ENCODE measurements around the gene C5.

The C5 gene

DNA sequence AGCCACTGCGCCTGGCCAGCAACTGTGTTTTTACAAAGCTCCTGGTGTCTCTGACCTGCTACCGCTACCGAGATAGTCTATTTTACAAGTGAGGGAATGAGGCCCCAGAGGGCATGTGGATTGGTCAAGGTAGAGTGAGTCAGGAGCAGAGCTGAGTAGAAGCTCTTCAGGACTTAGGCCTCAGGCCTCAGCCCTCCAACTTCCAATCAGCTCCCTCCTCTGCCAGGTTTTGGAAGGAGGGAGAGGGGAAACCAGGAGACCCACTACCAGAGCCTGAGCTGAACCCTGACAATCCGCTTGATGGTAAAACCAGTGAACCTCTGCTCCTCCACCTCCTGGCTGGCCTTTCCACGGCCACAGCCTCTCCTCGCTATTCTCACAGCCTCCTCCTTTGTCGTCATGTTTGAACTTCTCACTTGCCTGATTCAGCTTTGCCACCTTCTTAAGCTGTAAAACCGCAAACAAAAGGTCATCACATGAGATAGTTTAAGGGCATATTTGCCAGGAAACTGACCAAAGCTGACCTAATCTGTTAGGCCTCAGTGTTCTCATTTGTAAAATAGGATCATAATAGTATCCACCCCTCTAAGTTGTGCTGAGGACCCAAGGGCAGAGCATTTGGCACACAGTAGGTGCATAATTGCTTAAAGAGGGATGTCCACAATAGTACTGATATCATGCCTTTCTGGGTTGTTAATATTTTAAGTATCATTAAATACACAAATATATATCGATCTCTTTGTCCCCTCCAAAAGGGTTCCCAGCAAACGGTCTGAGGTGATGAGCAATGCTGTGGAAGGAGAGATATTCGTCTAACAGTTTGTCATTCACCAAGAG, 125.2 kb downstream of the C5 start:
- no peak for DNase-seq (ENCODE audit: low read depth)

DNA sequence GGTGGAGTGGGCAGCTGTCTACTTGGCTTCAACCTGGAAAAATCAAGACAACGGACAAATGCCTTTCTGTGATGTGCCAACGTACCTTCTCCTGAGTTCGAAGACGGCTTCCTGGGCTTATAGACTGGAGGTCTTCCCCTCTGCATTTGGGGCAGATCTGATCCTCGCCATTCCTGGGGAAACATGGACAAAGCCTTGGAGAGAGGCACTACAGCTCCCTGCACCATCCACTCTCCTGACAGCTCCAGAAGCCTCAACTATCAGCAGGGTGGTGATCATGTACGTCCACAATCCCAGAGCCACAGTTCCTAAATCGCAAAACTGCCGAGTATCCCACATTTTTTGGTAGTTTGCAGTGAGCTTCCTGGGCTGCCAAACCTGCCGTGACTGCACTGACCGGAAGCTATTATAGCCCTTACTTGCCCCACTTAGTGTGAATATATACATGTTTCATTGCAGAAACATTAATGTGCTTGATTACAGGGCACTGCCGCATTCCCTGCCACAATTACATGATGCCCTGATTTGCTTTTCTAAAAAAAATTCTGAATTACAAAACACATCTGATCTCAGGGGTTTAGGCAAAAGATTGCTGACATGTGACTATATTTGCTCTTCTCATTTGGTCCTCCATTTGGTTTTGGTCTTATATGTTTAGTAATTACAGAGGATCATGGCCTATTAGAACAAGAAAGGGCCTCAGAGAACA, 126.3 kb downstream of the C5 start:
- DNase-seq (ENCODE audit: low read depth): no peak

DNA sequence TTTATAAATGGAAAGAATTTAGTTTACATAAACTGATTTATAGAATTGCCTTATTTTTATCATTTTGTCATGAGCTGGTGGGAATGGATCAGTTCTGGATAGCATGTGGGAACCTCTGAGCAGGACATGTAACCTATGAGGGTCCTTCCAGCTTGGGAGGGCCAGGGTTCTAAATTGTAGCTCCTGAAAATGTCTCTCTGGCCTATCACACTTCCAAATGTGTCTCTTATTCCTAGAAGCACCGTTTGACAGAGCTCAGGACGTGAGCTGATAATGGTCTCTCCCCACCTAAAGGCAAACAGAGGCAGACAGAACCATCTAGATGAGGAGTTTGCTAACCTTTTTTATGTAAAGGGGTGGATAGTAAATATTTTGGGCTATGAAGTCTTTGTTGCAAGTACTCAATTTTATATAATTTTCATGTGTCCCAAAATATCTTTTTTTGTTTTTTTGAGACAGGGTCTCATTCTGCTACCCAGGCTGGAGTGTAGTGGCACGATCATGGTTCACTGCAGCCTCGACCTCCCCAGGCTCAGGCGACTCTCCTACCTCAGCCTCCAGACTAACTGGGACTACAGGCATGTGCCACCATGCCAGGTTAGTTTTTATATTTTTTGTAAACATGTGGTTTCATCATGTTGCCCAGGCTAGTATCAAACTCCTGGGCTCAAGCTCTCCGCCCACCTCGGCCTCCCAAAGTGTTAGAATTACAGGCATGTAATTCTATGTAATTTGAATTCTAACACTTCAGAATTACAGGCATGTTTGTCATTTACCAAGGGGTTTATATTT, 127.5 kb downstream of the C5 start:
- DNase-seq (ENCODE audit: low read depth): no peak

DNA sequence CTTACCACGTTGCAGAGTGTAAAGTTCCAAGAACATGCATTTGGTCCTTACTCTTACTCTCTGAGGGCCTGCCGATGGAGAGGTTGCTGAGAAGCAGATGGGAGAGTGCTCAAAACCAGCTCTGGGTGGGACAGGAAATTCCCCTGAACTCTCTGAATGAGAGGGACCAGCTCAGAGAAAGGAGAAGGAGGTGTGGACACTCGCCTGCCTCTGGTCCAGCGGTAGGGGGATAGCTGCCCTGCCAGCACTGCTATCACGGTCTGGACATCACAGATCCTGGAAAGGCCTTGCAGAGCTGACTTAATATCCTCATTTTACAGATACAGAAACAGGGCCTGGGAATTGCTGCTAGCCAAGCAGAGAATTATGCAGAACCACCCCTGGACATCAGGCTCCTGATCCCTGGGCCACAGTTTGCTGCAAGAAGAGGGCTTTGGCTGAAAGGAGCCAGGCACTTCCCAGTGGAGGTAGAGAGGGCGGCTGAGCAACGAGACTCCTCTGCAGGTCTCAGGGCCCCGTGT, 128.4 kb downstream of the C5 start:
- no peak for DNase-seq (ENCODE audit: low read depth)

DNA sequence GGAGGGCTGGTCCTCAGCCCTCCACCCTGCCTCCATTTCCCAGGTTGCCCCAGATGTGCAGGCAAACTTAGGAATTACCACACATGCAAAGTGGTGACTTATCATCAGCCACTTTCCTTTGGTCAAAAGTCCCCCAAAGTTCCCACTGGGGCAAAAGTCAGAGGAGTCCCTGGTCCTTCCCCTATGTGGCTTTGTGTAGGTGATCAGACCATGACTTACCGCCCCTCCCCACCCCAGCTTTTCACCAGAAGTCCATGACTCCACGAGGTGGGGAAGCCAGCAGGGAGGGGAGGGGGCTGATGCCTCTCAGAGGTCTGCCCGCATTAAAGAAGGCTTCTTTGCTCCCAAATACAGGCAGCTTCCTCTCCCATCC, 129.3 kb downstream of the C5 start:
- DNase-seq (ENCODE audit: low read depth): no peak

DNA sequence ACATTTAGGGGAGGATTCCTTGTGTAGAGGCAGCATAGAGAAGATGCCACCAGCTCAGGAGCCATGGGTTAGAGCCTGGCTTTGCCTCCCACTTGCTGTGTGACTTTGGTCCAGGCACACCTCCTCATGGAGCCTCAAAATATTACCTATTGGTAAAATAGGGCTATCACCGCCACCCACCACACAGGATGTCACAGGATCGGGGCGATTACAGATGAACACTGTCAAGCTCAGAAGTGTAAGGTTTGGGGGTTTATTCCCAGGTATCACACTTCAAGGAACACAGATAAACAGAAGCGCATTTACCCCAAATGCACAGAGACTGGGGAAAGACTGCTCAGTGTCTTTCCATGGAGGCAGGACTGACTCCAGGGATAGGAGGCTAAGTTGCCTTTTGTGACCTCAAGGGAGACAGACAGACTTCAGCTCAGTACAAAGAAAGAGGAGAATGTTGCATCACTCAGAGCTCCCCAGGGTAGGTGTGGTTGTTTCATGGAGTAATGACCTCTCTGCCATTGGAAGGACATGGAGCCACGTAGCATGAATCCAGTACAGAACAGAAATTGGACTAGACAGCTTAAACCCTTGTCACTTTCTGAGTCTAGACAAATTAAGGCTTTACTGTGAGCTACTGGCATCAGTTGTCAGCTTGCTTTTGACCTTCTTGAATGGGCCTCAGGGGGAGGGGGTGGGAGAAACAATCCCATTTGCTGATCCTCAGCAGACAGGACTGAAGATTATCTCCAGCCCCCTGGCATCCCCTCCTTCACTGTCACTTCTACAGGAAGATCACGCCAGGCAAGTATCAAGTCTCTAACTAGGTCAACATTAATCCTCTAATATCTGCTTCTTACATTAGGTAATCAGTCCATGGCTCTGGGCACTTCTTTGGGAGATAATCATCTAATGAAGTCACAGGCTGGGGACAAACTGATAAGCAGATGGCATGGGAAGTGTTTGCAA, 130.0 kb downstream of the C5 start:
- no peak for DNase-seq (ENCODE audit: low read depth)

DNA sequence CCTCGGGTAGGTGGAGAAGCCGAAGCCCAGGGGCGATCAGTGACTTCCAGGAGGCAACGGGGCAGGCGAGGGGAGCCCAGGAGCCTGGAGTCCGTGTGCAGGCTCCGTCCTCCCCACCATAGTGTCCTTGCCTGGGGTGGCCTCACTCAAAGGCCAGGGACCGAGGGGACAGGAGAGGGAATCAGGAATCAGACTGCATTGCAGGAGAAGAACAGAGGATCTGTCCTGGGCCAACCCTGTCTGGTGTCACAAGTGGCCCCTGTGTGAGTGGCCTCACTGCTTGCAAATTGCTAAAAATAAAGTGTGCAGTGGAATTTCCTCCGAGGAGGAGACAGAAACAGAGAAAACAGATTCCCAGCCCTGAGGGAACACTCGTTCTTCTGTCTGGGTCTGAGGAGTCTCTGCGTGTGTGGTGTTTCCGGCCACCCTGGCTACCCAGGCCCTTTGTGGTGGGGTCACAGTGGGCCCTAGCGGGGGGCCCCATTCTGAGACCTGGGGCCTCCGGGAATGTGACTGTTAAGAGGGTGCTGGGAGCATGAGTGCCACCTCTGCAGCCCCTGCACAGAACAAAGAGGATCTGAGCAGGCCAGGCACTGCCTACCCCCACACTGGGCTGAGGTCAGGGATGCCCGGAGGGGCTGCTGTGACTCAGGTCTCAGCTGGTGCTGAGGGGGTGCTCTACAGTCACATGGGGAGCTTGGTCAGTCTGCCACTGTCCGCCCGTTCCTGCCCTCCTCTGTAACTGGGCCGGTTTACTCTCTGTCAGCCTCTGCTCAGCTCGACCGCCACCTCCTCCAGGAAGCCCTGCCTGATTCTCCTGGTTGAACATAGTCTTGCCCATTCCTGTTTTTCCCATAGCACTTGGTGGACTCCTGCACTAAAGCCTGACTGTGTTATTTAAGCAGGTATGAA, 130.9 kb downstream of the C5 start:
- no peak for DNase-seq (ENCODE audit: low read depth)

DNA sequence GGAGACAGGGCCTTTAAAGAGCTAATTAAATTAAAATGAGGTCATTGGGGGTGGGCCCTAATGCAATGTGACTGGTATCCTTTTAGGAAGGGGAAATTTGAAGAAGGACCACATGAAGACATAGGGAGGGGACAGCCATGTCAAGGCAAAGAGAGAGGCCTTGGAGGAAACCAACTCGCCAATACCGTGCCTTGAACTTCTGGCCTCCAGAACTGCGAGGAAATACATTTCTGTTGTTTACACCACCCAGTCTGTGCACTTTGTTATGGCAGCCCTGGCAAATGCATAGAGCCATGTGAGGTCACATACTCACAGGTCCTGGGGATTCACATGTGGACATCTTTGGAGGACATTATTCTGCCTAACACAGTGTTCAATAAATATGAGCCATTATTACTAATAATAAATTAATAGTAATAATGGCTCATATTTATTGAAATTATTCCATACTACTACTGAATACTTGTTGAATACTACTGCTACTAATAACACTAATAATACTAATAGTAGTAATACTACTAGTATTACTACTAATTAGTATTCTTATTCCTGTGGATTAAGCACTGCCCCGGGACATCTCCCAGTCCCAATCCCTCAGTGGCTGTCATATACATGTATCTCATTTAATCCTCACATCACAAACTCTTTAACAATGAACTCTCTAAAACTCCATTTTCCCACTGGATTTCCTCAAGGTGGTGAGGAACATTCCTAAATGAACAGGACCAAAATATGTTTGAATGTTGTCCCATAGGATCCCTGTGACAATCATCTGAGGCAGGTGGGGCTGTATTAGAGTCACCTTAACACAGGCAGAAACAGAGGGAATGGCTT, 131.9 kb downstream of the C5 start:
- no peak for DNase-seq (ENCODE audit: low read depth)

DNA sequence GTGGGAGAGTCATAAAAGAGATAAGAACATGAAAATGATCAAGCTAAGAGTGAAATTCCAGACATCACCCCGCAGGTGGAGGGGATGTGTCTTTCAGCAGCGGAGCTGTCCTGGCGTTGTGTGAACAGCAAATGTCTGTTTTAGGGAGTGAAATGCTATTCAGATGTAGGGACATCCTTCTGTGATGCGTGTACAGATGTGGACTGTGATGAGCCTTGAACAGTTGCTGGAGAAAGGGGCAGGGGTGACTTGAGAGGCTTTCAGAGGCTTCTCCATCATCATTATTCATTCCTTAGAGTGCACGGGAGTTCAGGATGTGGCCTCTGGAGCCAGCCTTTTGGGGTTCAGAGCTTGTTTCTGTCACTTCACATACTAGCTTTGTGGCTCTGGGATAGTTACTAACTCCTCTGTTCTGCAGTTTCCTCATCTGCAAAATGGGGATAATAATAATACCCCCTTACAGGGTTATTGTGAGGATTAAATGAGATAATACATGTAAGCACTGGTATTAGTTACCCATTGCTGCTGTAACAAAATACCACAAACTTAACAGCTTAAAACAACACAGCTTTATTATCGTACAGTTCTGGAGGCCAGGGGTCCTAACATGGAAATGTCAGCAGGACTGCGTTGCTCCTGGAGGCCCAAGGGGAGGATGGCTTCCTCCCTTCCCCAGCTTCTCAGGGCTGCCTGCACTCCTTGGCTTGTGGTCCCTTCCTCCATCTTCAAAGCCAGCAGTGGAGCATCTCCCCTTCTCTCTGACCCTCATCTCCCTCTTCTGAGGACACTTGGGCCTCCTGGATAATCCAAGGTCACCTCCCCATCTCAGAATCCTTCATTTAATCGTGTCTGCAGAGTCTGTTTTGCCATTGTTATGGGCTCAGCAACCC, 132.8 kb downstream of the C5 start:
- no peak for DNase-seq (ENCODE audit: low read depth)

DNA sequence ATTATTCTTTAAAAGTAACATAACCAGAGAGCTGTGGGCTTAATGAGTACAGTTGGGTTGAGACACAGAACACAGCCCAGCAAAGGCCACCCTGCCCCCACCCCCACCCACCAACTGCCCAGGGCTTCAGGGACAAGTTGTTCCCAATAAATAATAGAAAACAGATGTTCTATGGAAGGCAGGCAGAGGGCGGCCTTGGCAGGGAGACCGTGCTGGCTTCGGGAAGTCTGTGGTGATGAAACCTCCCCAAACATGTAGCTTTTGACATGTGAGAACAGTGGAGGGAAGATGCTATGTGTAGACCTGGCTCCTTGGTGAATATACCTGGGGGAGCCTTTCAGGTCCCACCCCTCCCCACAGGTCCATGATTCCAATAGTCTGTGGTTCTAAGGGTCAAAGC, 133.5 kb downstream of the C5 start:
- DNase-seq (ENCODE audit: low read depth): no peak

DNA sequence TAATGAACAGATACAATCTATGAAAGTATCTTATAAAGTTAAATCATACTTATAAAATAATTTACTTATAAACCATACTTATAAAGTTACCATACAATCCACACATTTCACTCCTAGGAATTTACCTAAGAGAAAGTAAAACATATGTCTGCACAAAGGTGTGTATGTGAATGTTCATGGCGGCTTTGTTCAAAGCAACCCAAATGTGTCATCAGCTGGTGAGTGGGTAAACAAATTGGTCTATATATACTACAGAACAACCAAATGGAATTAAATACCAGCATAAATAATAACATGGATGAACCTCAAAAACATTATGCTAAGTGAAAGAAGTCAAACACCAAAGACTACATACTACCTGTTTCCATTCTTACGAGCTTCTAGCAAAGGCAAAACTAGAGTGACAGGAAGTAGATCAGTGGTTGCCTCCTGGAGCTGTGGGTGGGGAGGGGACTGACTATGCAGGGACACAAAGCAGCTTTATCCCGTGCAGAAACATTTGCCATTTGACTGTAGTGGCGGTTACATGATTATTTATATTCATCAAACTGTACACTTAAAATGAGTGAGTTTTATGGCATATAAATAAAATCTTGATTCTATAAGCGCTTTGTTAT, 134.1 kb downstream of the C5 start:
- DNase-seq (ENCODE audit: low read depth): no peak

DNA sequence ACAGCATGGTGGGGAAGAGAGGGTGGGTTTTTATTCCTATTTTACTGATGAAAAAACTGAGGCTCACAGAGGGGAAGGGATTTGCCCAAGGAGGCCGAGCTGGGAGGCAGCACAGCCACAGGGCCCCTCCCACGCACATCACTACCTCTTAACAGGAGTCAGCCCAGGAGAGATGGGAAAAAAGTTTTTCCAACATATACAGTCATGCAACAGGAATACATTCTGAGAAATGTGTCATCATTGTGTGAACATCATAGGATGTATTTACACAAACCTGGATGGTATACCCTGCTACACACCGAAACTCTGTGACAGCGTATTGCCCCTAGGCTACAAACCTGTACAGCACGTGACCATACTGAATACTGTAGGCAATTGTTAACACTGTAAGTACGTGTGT, 135.1 kb downstream of the C5 start:
- no peak for DNase-seq (ENCODE audit: low read depth)

DNA sequence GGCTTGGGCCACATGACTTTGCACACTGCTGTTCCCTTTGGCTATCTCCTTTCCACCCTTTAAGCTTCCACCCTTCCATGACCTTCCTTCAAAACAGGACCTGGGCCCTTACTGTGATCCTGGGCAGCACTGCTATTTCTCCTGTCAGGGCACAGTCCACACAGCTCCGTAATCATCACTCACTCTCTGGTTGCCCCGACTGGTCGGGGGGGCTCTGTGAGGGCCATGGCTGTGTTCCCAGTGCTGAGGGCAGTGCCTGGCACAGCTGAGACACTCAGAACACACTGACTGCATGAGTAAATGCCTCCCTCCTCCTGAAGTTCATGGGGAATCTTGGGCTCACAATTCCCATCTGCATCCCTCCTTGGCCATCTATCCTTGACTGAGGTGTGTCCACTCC, 135.7 kb downstream of the C5 start:
- DNase-seq (ENCODE audit: low read depth): no peak

DNA sequence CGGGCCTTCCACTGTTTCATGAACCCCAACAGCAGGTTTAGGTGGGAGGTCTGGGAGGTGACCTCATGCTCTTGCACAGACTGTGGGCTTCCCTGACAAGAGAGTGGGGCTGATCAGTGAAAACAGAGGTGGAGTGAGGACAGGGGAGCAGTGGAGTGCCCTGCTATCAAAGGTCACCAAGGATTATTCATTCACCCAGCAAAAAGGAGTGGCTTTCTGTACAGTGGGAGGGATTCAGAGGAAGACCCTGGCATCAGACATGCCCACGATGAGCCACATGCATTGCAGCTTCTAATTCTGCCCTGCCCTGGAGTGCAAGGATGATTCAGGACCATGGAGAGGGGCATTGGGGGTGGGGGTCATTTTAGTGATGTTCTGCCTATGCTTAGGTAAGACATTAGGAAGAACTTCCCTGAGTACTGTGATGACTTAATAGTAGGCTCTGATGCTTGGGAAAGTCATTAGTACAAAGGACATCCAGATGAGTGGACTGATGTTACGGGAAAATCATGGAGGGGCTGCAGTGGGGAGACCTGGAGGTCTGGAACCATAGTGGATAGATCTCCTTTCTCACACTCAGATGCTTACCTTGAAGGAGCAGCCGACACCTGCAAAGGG, 136.3 kb downstream of the C5 start:
- no peak for DNase-seq (ENCODE audit: low read depth)

DNA sequence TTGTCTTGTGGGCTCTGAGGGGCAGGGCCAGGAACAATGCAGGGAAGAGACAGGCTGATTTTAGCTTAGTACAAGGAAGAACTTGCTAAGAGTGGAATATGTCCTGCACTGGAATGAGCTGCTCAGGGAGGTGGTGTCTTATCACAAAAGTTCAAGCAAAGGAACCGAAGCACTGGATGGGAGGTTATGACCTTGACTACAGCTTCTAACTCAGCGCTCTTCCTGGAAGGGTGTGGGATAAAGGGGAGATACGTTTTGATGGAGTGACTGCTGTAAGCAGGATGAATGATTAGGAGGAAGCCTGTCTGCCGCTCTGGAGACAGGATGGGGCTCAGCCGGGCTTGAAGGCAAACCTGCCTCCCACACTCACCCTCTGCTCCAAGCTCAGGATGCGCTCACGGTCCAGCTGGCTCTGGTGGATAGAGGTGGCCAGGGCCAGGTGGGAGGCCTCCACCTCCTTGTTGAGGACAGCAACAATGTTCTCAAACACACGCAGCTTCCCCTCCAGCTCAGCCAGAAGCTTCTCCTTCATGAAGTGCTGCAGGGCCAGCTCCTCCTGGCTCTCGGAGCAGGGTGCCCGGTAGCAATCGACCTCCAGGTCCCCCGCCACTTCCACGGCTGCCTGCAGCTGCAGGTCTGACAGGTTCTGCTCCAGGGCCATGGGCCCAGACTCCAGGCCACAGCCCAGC, 137.0 kb downstream of the C5 start:
- DNase-seq (ENCODE audit: low read depth): no peak

DNA sequence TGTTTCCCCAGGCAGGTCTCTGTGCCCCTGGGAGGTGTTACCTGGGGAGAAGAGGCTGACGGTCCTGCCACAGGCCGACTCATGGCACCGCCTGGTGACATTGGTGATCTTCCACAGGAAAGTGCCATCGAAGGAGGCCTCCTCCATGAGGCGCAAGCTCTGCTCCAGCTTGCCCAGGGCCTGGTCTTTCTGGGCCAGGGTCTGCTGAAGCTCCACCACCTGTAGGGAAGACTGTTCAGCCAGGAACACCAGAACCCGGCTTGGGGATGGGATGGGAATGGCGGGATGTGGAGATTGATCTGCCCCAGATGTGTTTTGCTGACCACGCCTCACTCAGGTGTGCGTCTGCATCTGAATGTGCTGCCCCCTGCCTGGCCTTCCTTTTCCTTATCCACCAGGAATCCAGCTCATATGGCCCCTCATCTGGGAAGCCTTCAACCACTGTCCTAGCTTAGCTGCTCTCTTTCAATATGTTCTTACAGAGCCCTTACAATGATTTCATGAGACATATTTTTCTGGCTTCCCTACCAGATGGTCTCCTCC, 138.7 kb downstream of the C5 start:
- DNase-seq (ENCODE audit: low read depth): no peak

DNA sequence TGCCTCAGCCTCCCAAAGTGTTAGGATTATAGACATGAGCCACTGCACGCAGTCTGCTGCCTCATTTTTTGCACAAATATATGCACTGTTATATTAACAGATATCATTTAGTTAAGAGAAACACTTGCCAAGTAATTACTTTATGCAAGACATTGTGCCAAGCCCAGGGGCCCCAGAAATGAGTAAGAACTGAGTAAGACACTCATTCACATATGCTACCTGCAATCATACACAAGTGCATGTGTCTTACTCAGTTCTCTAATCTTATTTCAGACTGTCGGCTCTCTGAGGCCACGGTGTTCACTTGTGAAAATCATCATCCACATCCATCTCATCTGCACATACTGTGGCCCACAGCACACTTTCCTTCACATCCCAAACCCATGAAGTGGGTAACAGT, 139.4 kb downstream of the C5 start:
- DNase-seq (ENCODE audit: low read depth): no peak
